Neural cell (in vitro differentiated cells): ENCODE measurements around the gene NR1H4. TPM values are rescaled to one million over a fixed set of nuclear protein-coding genes. Genes with fewer than 3 reads are reported as not detected.
"Not testable (repeated sequence)": the region's sequence is repeated elsewhere in the genome, so short reads cannot be mapped to it uniquely, and the experiment has no call there.

Experiments
- H2AFZ ChIP-seq: fragments of 200-600, 300-800 bp; sonication (generic), shearing (Covaris generic); 2 replicates; pipeline ENCODE4 v1.6.0; 2014; ENCODE audit warnings: low read depth, mild to moderate bottlenecking, antibody characterized with exemption, low read length, moderate library complexity
- H3F3A ChIP-seq: fragments of 200-600 bp; shearing (Covaris generic); 2 replicates; pipeline ENCODE4 v1.6.1; 2016; ENCODE audit warnings: mild to moderate bottlenecking, moderate library complexity, mixed read lengths, antibody characterized with exemption, low read length; ENCODE audit not compliant: insufficient read depth, poor library complexity, severe bottlenecking
- H3K27ac ChIP-seq: fragments of 200-600, 300-800 bp; sonication (generic), shearing (Covaris generic); 2 replicates; pipeline ENCODE4 v1.5.1; 2014; ENCODE audit warnings: mild to moderate bottlenecking, low read length, moderate library complexity
- H3K27me3 ChIP-seq: fragments of 300-800, 200-600 bp; sonication (generic), shearing (Covaris generic); 2 replicates; pipeline ENCODE4 v1.6.0; 2014; ENCODE audit warnings: mild to moderate bottlenecking, low read depth, low read length, moderate library complexity; ENCODE audit not compliant: insufficient read depth
- H3K36me3 ChIP-seq: fragments of 300-800, 200-600 bp; sonication (generic), shearing (Covaris generic); 2 replicates; pipeline ENCODE4 v1.5.1; 2014; ENCODE audit warnings: mild to moderate bottlenecking, antibody characterized with exemption, low read length, moderate library complexity; ENCODE audit not compliant: insufficient read depth
- H3K4me2 ChIP-seq: fragments of 300-800, 200-600 bp; sonication (generic), shearing (Covaris generic); 2 replicates; pipeline ENCODE4 v1.6.0; 2014; ENCODE audit warnings: mild to moderate bottlenecking, low read length
- H3K4me3 ChIP-seq: fragments of 300-800, 200-600 bp; sonication (generic), shearing (Covaris generic); 2 replicates; pipeline ENCODE4 v1.5.1; 2014; ENCODE audit warnings: mild to moderate bottlenecking, low read length, moderate library complexity
- H3K79me2 ChIP-seq: fragments of 200-600 bp; shearing (Covaris generic); replicated peaks from 2 replicates; pipeline ENCODE4 v1.6.0; 2014; ENCODE audit warnings: mild to moderate bottlenecking, low read length, moderate library complexity; ENCODE audit not compliant: insufficient read depth
- H3K9ac ChIP-seq: fragments of 300-800, 200-600 bp; sonication (generic), shearing (Covaris generic); 2 replicates; pipeline ENCODE4 v1.6.1; 2016; ENCODE audit warnings: mild to moderate bottlenecking, low read length, mixed read lengths
- H3K9me2 ChIP-seq: fragments of 200-600 bp; shearing (Covaris generic); 2 replicates; pipeline ENCODE4 v1.6.1; 2016; ENCODE audit warnings: mild to moderate bottlenecking, low read length, mixed read lengths; ENCODE audit not compliant: insufficient read depth
- H3K9me3 ChIP-seq: fragments of 200-600, 300-800 bp; sonication (generic), shearing (Covaris generic); 2 replicates; pipeline ENCODE4 v1.6.1; 2016; ENCODE audit warnings: mild to moderate bottlenecking, mixed run types, low read length, moderate library complexity, mixed read lengths
- H4K20me1 ChIP-seq: fragments of 200-600 bp; shearing (Covaris generic); 2 replicates; pipeline ENCODE4 v1.6.1; 2016; ENCODE audit warnings: mild to moderate bottlenecking, mixed run types; ENCODE audit not compliant: insufficient read depth
- CTCF ChIP-seq: fragments of 450-650 bp; IDR thresholded peaks from 2 replicates; pipeline ENCODE4 v1.5.1; 2014; ENCODE audit warnings: antibody characterized with exemption, mild to moderate bottlenecking, moderate library complexity; ENCODE audit not compliant: poor library complexity, severe bottlenecking
- EP300 ChIP-seq: fragments of 450-650 bp; conservative IDR thresholded peaks from 2 replicates; pipeline ENCODE4 v1.6.1; 2014; ENCODE audit warnings: antibody characterized with exemption, mild to moderate bottlenecking, moderate library complexity; ENCODE audit not compliant: poor library complexity, severe bottlenecking
- EZH2 ChIP-seq: fragments of 200-600, 300-800 bp; shearing (Covaris generic), sonication (generic); IDR thresholded peaks from 2 replicates; pipeline ENCODE4 v1.6.1; 2014; ENCODE audit warnings: antibody characterized with exemption, low read length, borderline replicate concordance, mild to moderate bottlenecking; ENCODE audit not compliant: insufficient read depth, poor library complexity, severe bottlenecking
- MXI1 ChIP-seq: fragments of 450-650 bp; conservative IDR thresholded peaks from 2 replicates; pipeline ENCODE4 v1.6.1; 2014; ENCODE audit warnings: antibody characterized with exemption, mild to moderate bottlenecking; ENCODE audit not compliant: poor library complexity, severe bottlenecking
- POLR2AphosphoS5 ChIP-seq: IDR thresholded peaks from 2 replicates; pipeline ENCODE4 v1.6.1; 2012
- RAD21 ChIP-seq: fragments of 450-650 bp; conservative IDR thresholded peaks from 2 replicates; pipeline ENCODE4 v1.6.1; 2014; ENCODE audit warnings: antibody characterized with exemption, mild to moderate bottlenecking, moderate library complexity
- REST ChIP-seq: IDR thresholded peaks from 2 replicates; pipeline ENCODE4 v1.6.1; 2012; ENCODE audit warnings: borderline replicate concordance
- SMC3 ChIP-seq: fragments of 450-650 bp; conservative IDR thresholded peaks from 2 replicates; pipeline ENCODE4 v1.6.1; 2014; ENCODE audit warnings: antibody characterized with exemption, mild to moderate bottlenecking, moderate library complexity; ENCODE audit not compliant: poor library complexity
- TAF1 ChIP-seq: IDR thresholded peaks from 2 replicates; pipeline ENCODE4 v1.6.1; 2012; ENCODE audit warnings: low read depth
- polyA plus RNA-seq: library from polyadenylated mRNA; depleted of rRNA; stranded (reverse); fragments of >200 nt; gene quantifications from 2 replicates; pipeline ENCODE4 v1.2.3, GENCODE V29; 2014

The NR1H4 gene
- polyA plus RNA-seq, 1 donor from 2014 or later = not detected

- no peaks in the 10 kb centered on the region for H3K36me3 ChIP-seq
- no peaks in the 10 kb centered on the region for H3K9me3 ChIP-seq
- no peaks in the 10 kb centered on the region for H3K27me3 ChIP-seq
- H3K4me2 ChIP-seq = no peak overlapping the region
- H3K9me2 ChIP-seq = no peaks in the 10 kb centered on the region
- H3K9ac ChIP-seq = no peak overlapping the region
- H4K20me1 ChIP-seq = no peaks in the 10 kb centered on the region
- no peak overlapping the region for H3K27ac ChIP-seq
- H3F3A ChIP-seq = no peaks in the 10 kb centered on the region
- no peak overlapping the region for H2AFZ ChIP-seq
- TF ChIP-seq POLR2AphosphoS5 (no peak), EP300 (no peak), REST (no peak), MXI1 (no peak), TAF1 (no peak), RAD21 (no peak), SMC3 (no peak), EZH2 (no peak), CTCF (no peak)
- H3K79me2 ChIP-seq = no peaks in the 10 kb centered on the region
- H3K4me3 ChIP-seq = no peak overlapping the region
Measured at GRCh38 chr12:100498141-100498540, 24.5 kb downstream of the NR1H4 start.

GRCh38 chr12:100499416-100499815 lies 25.8 kb downstream of the NR1H4 start:
- H3K9ac ChIP-seq = no peak overlapping the region
- no peaks in the 10 kb centered on the region for H3K27me3 ChIP-seq
- no peak overlapping the region for H3K4me3 ChIP-seq
- no peaks in the 10 kb centered on the region for H3F3A ChIP-seq
- no peak overlapping the region for H3K27ac ChIP-seq
- no peaks in the 10 kb centered on the region for H3K9me2 ChIP-seq
- TF ChIP-seq EP300 (no peak), REST (no peak), POLR2AphosphoS5 (no peak), SMC3 (no peak), MXI1 (no peak), CTCF (no peak), EZH2 (no peak), RAD21 (no peak), TAF1 (no peak)
- H4K20me1 ChIP-seq = no peaks in the 10 kb centered on the region
- H2AFZ ChIP-seq = no peak overlapping the region
- no peaks in the 10 kb centered on the region for H3K79me2 ChIP-seq
- no peaks in the 10 kb centered on the region for H3K9me3 ChIP-seq
- H3K4me2 ChIP-seq = no peak overlapping the region
- H3K36me3 ChIP-seq = no peaks in the 10 kb centered on the region

- not testable (repeated sequence) for H3K4me3 ChIP-seq, H4K20me1 ChIP-seq, H3F3A ChIP-seq, H3K9ac ChIP-seq, H3K9me2 ChIP-seq, H3K4me2 ChIP-seq, H3K9me3 ChIP-seq, H3K27me3 ChIP-seq, H3K27ac ChIP-seq, H3K79me2 ChIP-seq, H2AFZ ChIP-seq, H3K36me3 ChIP-seq
Measured at GRCh38 chr12:100502718-100503117, 29.1 kb downstream of the NR1H4 start.
